Measurements from ENCODE around the gene SYCN. TPM values are rescaled to one million over a fixed set of nuclear protein-coding genes. Genes with fewer than 3 reads are reported as not detected.

The SYCN gene
- total and polyA plus RNA-seq, 2 experiments from 2014 or later: not detected

DNA sequence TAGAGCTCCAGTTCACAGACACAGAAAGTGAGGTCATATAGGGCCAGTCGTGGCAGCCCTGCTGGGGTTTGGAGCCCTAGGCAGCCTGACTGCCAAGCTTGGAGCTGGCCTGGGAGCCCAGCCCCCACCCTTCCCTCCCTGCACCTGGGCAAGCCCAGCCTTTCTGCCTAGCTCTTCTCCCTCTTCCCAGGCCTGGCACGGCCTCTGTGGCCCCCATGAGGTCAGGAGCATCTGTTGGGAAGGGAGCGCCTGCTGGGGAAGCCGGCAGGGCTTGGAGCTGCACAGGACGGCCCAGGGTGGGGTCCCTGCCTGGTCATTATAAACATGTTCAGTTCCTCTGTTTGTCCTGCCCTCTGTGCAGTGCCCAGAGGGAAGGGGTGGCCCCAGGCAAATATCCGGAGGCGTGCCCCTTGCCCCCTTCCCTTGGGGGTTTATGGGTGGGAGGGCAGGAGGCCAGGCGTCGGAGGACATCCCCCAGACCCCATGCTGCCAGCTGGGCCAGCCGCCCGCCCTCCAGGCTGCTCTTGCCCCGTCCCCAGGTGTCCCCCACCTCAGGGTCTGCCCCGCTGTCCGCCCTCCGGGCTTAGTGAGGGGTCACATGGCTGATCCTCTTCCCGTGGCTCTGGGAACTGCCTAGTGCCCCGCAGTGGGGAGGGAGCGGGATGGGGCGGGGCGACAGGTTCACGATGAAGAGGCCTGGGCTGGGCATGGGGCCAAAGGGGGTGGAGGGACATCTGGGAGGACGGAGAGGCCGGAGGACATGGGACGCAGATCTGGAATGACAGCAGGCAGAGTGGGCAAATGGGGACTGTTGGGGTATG lies 37.3 kb downstream of the SYCN start:
- no peaks in the 10 kb centered on the region for H3K4me1 ChIP-seq (ENCODE audit: insufficient read depth)
- H3K27ac ChIP-seq: no peak overlapping the region
- H3K79me2 ChIP-seq (ENCODE audit: insufficient read depth): peaks cover 36% of the 10 kb centered on the region
- H3K9me2 ChIP-seq (ENCODE audit: insufficient read depth): no peaks in the 10 kb centered on the region
- H3K27me3 ChIP-seq (replicated peaks; ENCODE audit: insufficient read depth): no peaks in the 10 kb centered on the region
- no peaks in the 10 kb centered on the region for H4K20me1 ChIP-seq (ENCODE audit: insufficient read depth)
- H2AFZ ChIP-seq: no peak overlapping the region
- no peaks in the 10 kb centered on the region for H3K36me3 ChIP-seq (ENCODE audit: low read depth)
- no peak for TF ChIP-seq EZH2phosphoT487 (IDR thresholded peaks at IDR 0.05; ENCODE audit: insufficient read depth, low read depth)
- TF ChIP-seq EZH2 (IDR thresholded peaks at IDR 0.05; ENCODE audit: insufficient read depth, poor library complexity, severe bottlenecking): no peak
- H3K9me3 ChIP-seq (ENCODE audit: low read depth): no peaks in the 10 kb centered on the region
- H3K4me2 ChIP-seq (ENCODE audit: unreplicated experiment): no peak overlapping the region
- in situ Hi-C loops (cut with MboI): no loop called here
- H3F3A ChIP-seq (ENCODE audit: insufficient read depth): no peaks in the 10 kb centered on the region
- 74% methylated on average over 5 to 24 of the region's 24 CpGs for WGBS, 2 experiments (ENCODE audit: low coverage in 1 of 2, low lambda C conversion rate in 2 of 2, missing lambda C conversion rate in 2 of 2)
- DNase-seq: no peak
- H3K9ac ChIP-seq: no peak overlapping the region
- no peak overlapping the region for H3K4me3 ChIP-seq

DNA sequence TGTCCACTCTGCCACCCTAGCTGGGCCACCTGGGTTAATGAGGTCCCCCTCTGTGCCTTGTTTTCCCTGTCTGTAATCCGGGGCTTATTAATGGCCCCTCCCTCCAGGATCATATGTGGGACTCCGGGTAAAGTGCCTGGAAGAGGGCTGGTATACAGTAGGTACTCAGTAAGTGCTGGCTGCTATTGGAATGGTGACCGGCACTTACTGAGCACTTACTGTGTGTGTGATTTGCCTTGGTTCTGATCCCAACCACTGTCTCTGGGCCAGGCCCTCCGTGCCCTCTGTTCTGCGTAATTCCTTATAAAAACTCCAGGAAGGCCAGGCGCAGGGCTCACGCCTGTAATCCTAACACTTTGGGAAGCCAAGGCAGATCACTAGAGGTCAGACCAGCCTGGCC lies 38.2 kb downstream of the SYCN start:
- Histone ChIP-seq H3K9ac (no peak overlapping the region), H3F3A (ENCODE audit: insufficient read depth) (no peaks in the 10 kb centered on the region), H3K4me3 (no peak overlapping the region), H3K9me2 (ENCODE audit: insufficient read depth) (no peaks in the 10 kb centered on the region), H3K9me3 (ENCODE audit: low read depth) (no peaks in the 10 kb centered on the region), H3K27me3 (replicated peaks; ENCODE audit: insufficient read depth) (no peaks in the 10 kb centered on the region), H3K4me2 (ENCODE audit: unreplicated experiment) (no peak overlapping the region), H3K4me1 (ENCODE audit: insufficient read depth) (peaks cover under 1% of the 10 kb centered on the region; the same call in 1 of the 2 replicates), H3K36me3 (ENCODE audit: low read depth) (no peaks in the 10 kb centered on the region), H3K27ac (no peak overlapping the region), H2AFZ (no peak overlapping the region), H4K20me1 (ENCODE audit: insufficient read depth) (no peaks in the 10 kb centered on the region), H3K79me2 (ENCODE audit: insufficient read depth) (peaks cover 45% of the 10 kb centered on the region)
- in situ Hi-C loops (cut with MboI): no loop called here
- 96 to 97% methylated on average over 7 of the region's 7 CpGs for WGBS, 2 experiments (ENCODE audit: low coverage in 1 of 2, low lambda C conversion rate in 2 of 2, missing lambda C conversion rate in 2 of 2)
- no peak for TF ChIP-seq EZH2phosphoT487 (IDR thresholded peaks at IDR 0.05; ENCODE audit: insufficient read depth, low read depth)
- TF ChIP-seq EZH2 (IDR thresholded peaks at IDR 0.05; ENCODE audit: insufficient read depth, poor library complexity, severe bottlenecking): no peak
- no peak for DNase-seq

- Histone ChIP-seq H3F3A (ENCODE audit: insufficient read depth) (no peaks in the 10 kb centered on the region), H3K9me2 (ENCODE audit: insufficient read depth) (no peaks in the 10 kb centered on the region), H3K27ac (no peak overlapping the region), H3K4me2 (ENCODE audit: unreplicated experiment) (no peak overlapping the region), H3K4me3 (no peak overlapping the region), H2AFZ (no peak overlapping the region), H3K79me2 (ENCODE audit: insufficient read depth) (peaks cover 58% of the 10 kb centered on the region), H3K4me1 (ENCODE audit: insufficient read depth) (peaks cover 4% of the 10 kb centered on the region; the same call in 1 of the 2 replicates), H3K9ac (no peak overlapping the region), H3K9me3 (ENCODE audit: low read depth) (no peaks in the 10 kb centered on the region), H3K27me3 (replicated peaks; ENCODE audit: insufficient read depth) (no peaks in the 10 kb centered on the region), H4K20me1 (ENCODE audit: insufficient read depth) (peaks cover 4% of the 10 kb centered on the region; the same call in 1 of the 2 replicates), H3K36me3 (ENCODE audit: low read depth) (no peaks in the 10 kb centered on the region)
- TF ChIP-seq EZH2 (IDR thresholded peaks at IDR 0.05; ENCODE audit: insufficient read depth, poor library complexity, severe bottlenecking): no peak
- DNase-seq: no peak
- 95 to 96% methylated on average over 6 of the region's 6 CpGs for WGBS, 2 experiments (ENCODE audit: low coverage in 1 of 2, low lambda C conversion rate in 2 of 2, missing lambda C conversion rate in 2 of 2)
- in situ Hi-C loops (cut with MboI): no loop called here
Observed at GRCh38 chr19:39164289-39164688, 39.8 kb downstream of the SYCN start.

DNA sequence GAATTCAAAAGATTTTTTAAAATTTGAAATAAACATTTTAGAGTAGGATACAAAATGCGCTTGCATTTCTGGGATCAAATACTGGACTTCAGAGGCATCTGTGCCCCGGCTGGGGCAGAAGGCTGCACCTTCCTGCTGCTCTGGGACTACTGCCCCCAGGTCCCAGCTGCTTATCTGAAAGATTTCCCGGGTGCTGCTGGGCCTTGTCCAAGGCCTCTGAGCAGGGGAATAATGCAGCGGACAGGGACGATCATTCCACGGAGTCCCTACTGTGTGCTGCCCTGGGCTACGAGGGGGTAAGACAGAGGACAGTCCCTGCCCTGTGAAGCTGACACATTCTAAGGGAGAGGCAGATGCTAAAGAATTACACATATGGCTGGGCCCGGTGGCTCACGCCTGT lies 40.4 kb downstream of the SYCN start:
- Histone ChIP-seq H3K9me3 (ENCODE audit: low read depth) (no peaks in the 10 kb centered on the region), H3K4me3 (no peak overlapping the region), H3K4me2 (ENCODE audit: unreplicated experiment) (no peak overlapping the region), H4K20me1 (ENCODE audit: insufficient read depth) (peaks cover 4% of the 10 kb centered on the region; the same call in 1 of the 2 replicates), H3K9me2 (ENCODE audit: insufficient read depth) (no peaks in the 10 kb centered on the region), H3F3A (ENCODE audit: insufficient read depth) (no peaks in the 10 kb centered on the region), H3K79me2 (ENCODE audit: insufficient read depth) (peaks cover 65% of the 10 kb centered on the region), H3K27ac (no peak overlapping the region), H3K9ac (no peak overlapping the region), H3K4me1 (ENCODE audit: insufficient read depth) (peaks cover 4% of the 10 kb centered on the region; the same call in 1 of the 2 replicates), H2AFZ (no peak overlapping the region), H3K27me3 (replicated peaks; ENCODE audit: insufficient read depth) (no peaks in the 10 kb centered on the region), H3K36me3 (ENCODE audit: low read depth) (no peaks in the 10 kb centered on the region)
- no peak for DNase-seq
- in situ Hi-C loops (cut with MboI): no loop called here
- TF ChIP-seq EZH2 (IDR thresholded peaks at IDR 0.05; ENCODE audit: insufficient read depth, poor library complexity, severe bottlenecking) (no peak), EZH2phosphoT487 (IDR thresholded peaks at IDR 0.05; ENCODE audit: insufficient read depth, low read depth) (no peak)
- WGBS, 2 experiments (ENCODE audit: low coverage in 1 of 2, low lambda C conversion rate in 2 of 2, missing lambda C conversion rate in 2 of 2): 86 to 88% methylated on average over 9 of the region's 9 CpGs
